ENCODE data around the gene TLE4.

Gene TLE4

DNA sequence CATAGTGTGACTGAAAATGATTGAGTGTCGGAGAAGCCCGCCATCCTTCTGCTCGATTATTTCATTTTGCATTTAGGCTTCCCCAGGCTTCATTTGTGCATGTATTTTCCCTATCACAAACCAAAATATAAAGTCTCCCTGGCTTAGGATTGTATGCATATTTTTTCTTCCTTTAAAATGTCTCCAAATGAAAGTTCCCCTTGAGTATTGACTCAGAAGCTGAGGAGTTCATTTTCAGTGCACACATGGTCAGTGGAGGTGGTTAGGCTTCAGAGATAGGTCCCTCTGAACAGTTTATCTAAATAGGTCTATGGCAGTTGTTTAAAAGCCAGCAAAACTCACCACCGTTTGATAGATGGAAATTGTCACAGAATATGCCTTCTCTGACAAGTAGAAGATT lies 97.2 kb downstream of the TLE4 start:
- DNase-seq (ENCODE audit: low read depth) = no peak
- H3K4me3 ChIP-seq (ENCODE audit: low read length) = no peak overlapping the region
- TF ChIP-seq, protein P1, sequence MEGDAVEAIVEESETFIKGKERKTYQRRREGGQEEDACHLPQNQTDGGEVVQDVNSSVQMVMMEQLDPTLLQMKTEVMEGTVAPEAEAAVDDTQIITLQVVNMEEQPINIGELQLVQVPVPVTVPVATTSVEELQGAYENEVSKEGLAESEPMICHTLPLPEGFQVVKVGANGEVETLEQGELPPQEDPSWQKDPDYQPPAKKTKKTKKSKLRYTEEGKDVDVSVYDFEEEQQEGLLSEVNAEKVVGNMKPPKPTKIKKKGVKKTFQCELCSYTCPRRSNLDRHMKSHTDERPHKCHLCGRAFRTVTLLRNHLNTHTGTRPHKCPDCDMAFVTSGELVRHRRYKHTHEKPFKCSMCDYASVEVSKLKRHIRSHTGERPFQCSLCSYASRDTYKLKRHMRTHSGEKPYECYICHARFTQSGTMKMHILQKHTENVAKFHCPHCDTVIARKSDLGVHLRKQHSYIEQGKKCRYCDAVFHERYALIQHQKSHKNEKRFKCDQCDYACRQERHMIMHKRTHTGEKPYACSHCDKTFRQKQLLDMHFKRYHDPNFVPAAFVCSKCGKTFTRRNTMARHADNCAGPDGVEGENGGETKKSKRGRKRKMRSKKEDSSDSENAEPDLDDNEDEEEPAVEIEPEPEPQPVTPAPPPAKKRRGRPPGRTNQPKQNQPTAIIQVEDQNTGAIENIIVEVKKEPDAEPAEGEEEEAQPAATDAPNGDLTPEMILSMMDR (conservative IDR thresholded peaks at IDR 0.05; ENCODE audit: low read depth, low read length) = no peak

DNA sequence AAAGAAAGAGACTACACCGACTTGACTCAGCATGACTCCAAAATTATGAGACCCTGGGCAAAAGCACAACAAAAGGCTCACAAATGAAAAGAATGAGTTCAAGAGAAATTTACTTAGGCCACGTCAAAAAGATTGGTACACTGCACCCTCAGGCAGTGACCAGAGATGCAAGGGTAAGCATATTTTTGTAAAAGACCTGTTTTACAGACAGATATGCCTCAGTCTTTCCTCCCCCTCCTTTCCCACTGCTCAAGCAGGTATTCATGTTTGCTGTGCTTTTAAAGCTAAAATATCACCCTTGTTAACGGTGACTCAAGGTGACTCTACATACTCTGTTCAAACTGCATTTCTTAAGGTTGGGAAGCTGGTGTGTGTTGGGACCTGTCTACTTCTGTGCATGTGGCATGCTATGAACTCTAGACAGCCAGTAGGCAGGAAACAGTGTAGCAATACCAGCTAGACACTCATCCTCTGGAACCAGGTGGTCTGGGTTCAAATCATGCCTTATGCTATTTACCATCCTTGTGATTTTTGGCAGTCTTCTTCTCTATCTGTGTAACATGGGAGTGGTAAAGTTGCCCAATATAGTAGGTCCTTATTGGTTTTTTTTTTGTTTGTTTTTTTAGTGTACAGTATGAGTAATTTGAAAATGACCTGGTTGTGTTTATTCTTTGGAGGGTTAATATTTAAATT lies 98.7 kb downstream of the TLE4 start:
- DNase-seq (ENCODE audit: low read depth) = no peak
- no peak overlapping the region for H3K4me3 ChIP-seq (ENCODE audit: low read length)
- TF ChIP-seq, protein P1 (conservative IDR thresholded peaks at IDR 0.05; ENCODE audit: low read depth, low read length) = no peak

DNA sequence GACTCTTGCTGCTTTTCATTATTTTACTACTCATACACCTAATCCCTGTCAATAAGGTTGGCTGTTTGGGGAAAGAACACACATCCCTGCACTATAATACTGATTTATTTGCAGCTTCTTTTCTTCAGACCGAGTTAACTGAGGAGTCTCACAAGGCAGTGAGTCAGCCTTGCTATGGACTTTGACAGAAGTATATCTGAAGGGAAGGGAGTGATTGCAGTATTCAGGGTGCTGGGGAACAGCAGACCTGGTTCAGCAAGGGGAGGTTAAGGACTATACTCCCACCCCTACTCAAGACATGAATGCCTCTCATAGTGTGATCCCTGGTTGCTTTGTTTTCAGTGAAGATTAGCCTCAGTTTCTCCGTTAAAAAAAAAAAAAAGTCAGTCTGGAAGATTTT lies 99.8 kb downstream of the TLE4 start:
- no peak for DNase-seq (ENCODE audit: low read depth)
- H3K4me3 ChIP-seq (ENCODE audit: low read length) = no peak overlapping the region
- TF ChIP-seq, protein P1 (conservative IDR thresholded peaks at IDR 0.05; ENCODE audit: low read depth, low read length) = no peak

DNA sequence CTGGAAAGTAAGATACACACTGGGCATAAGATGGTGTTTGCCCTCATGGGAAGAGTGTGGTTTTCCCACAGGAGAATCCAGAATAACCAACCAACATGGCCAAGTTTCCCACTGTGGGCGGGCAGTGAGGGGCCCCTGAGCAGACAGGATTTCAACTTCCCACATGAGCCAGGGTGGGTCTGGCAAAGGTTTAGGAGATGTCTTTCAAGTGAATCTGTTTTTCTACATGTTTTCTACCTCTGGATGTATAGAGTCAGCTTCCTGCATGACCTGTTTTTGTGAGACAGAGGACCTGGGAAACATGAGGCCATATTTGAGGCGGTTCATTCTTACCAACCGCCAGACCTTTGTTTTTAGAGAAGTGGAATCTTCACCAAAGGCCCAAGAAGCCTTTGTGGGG lies 100.5 kb downstream of the TLE4 start:
- H3K4me3 ChIP-seq (ENCODE audit: low read length) = no peak overlapping the region
- TF ChIP-seq, protein P1 (conservative IDR thresholded peaks at IDR 0.05; ENCODE audit: low read depth, low read length) = no peak
- no peak for DNase-seq (ENCODE audit: low read depth)

DNA sequence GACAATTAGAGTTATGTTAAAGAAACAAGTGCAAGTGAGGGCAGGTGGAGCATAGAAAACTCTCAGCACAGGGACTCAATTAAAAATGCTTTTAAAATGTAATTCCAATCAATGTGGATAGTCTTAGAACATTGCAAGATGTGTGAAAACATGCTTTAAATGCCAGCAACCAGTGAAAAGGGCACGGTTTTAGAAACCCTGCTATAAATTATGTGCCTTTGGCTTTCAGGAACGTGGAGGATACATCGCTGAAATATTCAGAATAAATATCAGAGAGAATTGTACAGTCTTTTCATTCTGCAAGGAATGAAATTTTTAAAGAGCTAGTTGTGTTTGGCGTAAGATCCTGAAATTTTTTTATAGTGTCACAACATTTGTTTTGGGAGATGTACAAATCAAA lies 101.1 kb downstream of the TLE4 start:
- H3K4me3 ChIP-seq (ENCODE audit: low read length) = no peak overlapping the region
- DNase-seq (ENCODE audit: low read depth) = no peak
- TF ChIP-seq, protein P1 (conservative IDR thresholded peaks at IDR 0.05; ENCODE audit: low read depth, low read length) = no peak

DNA sequence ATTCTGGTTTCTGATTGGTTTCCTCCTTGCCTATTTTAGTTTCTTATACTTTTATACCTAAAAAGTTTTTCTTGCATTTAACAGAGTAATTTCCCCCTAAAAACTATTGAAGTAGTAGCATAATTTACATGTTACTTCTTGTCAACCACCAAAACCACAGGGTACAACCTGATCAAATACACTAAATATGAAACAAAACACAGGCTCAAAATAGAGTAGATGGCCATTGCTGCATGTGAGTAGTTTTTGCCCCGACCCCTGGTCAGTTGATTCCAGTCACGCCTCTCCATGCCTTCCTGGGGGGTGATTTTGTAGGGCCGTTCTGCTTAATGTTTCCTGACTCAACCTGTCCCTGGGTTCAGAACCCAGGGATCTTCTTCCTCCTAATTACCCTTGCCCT lies 101.8 kb downstream of the TLE4 start:
- no peak for DNase-seq (ENCODE audit: low read depth)
- TF ChIP-seq, protein P1 (conservative IDR thresholded peaks at IDR 0.05; ENCODE audit: low read depth, low read length) = no peak
- H3K4me3 ChIP-seq (ENCODE audit: low read length) = no peak overlapping the region

DNA sequence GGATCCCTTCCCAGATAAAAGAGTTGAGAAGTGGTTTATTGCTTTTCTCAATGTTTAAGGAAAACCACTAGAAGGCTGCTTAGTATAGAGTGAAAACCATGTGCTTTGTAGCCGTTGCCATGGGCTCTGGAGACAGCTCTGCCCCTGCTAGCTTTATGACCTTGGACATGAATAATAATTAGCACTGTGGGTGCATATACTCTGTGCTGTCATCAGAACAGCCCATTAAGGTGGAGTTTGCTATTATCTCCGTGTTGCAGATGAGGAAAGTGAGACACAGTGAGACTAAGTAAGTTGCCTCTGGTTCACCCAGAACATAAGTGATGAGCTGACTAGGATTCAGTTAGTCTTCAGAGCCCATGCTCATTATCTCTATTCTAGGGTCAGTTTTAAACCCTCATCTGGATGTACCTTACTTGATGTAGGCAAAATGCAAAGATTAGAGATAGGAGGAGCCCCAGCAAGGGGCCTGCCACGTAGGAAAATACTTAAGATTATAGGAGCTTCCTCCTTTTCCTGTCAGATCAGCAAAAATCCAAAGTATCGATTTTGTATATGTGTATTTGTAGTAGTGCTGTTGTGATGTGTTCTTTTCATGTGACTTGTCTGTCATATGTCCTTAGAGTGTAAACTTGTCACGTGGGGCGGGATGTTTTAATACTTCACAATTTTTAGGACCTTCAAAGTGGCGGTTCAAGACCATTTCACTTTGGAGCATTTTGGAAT lies 102.5 kb downstream of the TLE4 start:
- TF ChIP-seq, protein P1 (conservative IDR thresholded peaks at IDR 0.05; ENCODE audit: low read depth, low read length) = no peak
- DNase-seq (ENCODE audit: low read depth) = no peak

More for the DNA sequence above, 102.5 kb downstream of the TLE4 start:
- H3K4me3 ChIP-seq (ENCODE audit: low read length) = no peak overlapping the region

Data from retinal pigment epithelial cell (primary cell).